HEK293 (cell line): ENCODE data around the gene SCAF11.

Experiments used
- HOXC10 ChIP-seq: sonication (generic); formaldehyde crosslinking; IDR thresholded peaks from 2 replicates; pipeline ENCODE4 v1.8.1; 2023; ENCODE audit warnings: mild to moderate bottlenecking, missing genetic modification reagents
- KLF7 ChIP-seq: fragments of 450-650 bp; formaldehyde crosslinking; IDR thresholded peaks from 2 replicates; pipeline ENCODE4 v1.5.1; 2016; ENCODE audit warnings: missing biosample characterization, missing genetic modification characterization, borderline replicate concordance
- MYNN ChIP-seq: fragments of 450-650 bp; formaldehyde crosslinking; IDR thresholded peaks from 2 replicates; pipeline ENCODE4 v1.5.1; 2016; ENCODE audit warnings: missing biosample characterization, missing genetic modification characterization, borderline replicate concordance
- MZF1 ChIP-seq: fragments of 450-650 bp; formaldehyde crosslinking; IDR thresholded peaks from 2 replicates; pipeline ENCODE4 v1.5.1; 2017; ENCODE audit warnings: missing biosample characterization, missing genetic modification characterization, borderline replicate concordance
- PRDM6 ChIP-seq: fragments of 450-650 bp; formaldehyde crosslinking; IDR thresholded peaks from 2 replicates; pipeline ENCODE4 v1.5.1; 2017; ENCODE audit warnings: missing biosample characterization, missing genetic modification characterization
- TRIM28 ChIP-seq: IDR thresholded peaks from 2 replicates; pipeline ENCODE4 v1.6.1; 2011; ENCODE audit warnings: low read length, control low read depth, borderline replicate concordance
- ZBTB10 ChIP-seq: fragments of 450-650 bp; formaldehyde crosslinking; IDR thresholded peaks from 2 replicates; pipeline ENCODE4 v1.5.1; 2016; ENCODE audit warnings: missing biosample characterization, missing genetic modification characterization
- ZBTB21 ChIP-seq: fragments of 450-650 bp; formaldehyde crosslinking; IDR thresholded peaks from 2 replicates; pipeline ENCODE4 v1.5.1; 2017; ENCODE audit warnings: missing biosample characterization, missing genetic modification characterization
- ZBTB7A ChIP-seq: fragments of 450-650 bp; formaldehyde crosslinking; IDR thresholded peaks from 2 replicates; pipeline ENCODE4 v1.5.1; 2016; ENCODE audit warnings: low read depth, missing biosample characterization, missing genetic modification characterization
- ZIC2 ChIP-seq: fragments of 450-650 bp; formaldehyde crosslinking; IDR thresholded peaks from 2 replicates; pipeline ENCODE4 v1.5.1; 2016; ENCODE audit warnings: missing biosample characterization, missing genetic modification characterization
- ZNF133 ChIP-seq: fragments of 450-650 bp; formaldehyde crosslinking; IDR thresholded peaks from 2 replicates; pipeline ENCODE4 v1.5.1; 2016; ENCODE audit warnings: missing biosample characterization, missing genetic modification characterization
- ZNF155 ChIP-seq: fragments of 450-650 bp; formaldehyde crosslinking; IDR thresholded peaks from 2 replicates; pipeline ENCODE4 v1.5.1; 2016; ENCODE audit warnings: missing biosample characterization, missing genetic modification characterization
- ZNF324 ChIP-seq: fragments of 450-650 bp; formaldehyde crosslinking; IDR thresholded peaks from 2 replicates; pipeline ENCODE4 v1.5.1; 2016; ENCODE audit warnings: missing biosample characterization, missing genetic modification characterization
- ZNF350 ChIP-seq: fragments of 450-650 bp; formaldehyde crosslinking; IDR thresholded peaks from 2 replicates; pipeline ENCODE4 v1.5.0; 2017; ENCODE audit warnings: missing biosample characterization, mild to moderate bottlenecking, missing genetic modification characterization
- ZNF394 ChIP-seq: fragments of 450-650 bp; formaldehyde crosslinking; IDR thresholded peaks from 2 replicates; pipeline ENCODE4 v1.5.1; 2016; ENCODE audit warnings: missing biosample characterization, missing genetic modification characterization, mild to moderate bottlenecking, moderate library complexity, borderline replicate concordance
- ZNF518A ChIP-seq: fragments of 450-650 bp; formaldehyde crosslinking; conservative IDR thresholded peaks from 2 replicates; pipeline ENCODE4 v1.5.1; 2016; ENCODE audit warnings: low read depth, missing biosample characterization, missing genetic modification characterization
- ZNF529 ChIP-seq: fragments of 450-650 bp; formaldehyde crosslinking; IDR thresholded peaks from 2 replicates; pipeline ENCODE4 v1.5.1; 2017; ENCODE audit warnings: missing genetic modification characterization, missing biosample characterization; ENCODE audit not compliant: insufficient replicate concordance
- ZNF555 ChIP-seq: fragments of 450-650 bp; formaldehyde crosslinking; conservative IDR thresholded peaks from 2 replicates; pipeline ENCODE4 v1.5.1; 2017; ENCODE audit warnings: missing biosample characterization, mild to moderate bottlenecking, missing genetic modification characterization, inconsistent platforms
- ZNF585B ChIP-seq: fragments of 450-650 bp; formaldehyde crosslinking; IDR thresholded peaks from 2 replicates; pipeline ENCODE4 v1.5.1; 2016; ENCODE audit warnings: missing biosample characterization, missing genetic modification characterization
- ZNF610 ChIP-seq: fragments of 450-650 bp; formaldehyde crosslinking; IDR thresholded peaks from 2 replicates; pipeline ENCODE4 v1.5.1; 2016; ENCODE audit warnings: missing biosample characterization, missing genetic modification characterization, borderline replicate concordance
- ZNF624 ChIP-seq: fragments of 450-650 bp; formaldehyde crosslinking; IDR thresholded peaks from 2 replicates; pipeline ENCODE4 v1.5.1; 2017; ENCODE audit warnings: missing biosample characterization, missing genetic modification characterization
- ZNF626 ChIP-seq: fragments of 450-650 bp; sonication (Bioruptor Pico); formaldehyde crosslinking; IDR thresholded peaks from 2 replicates; pipeline ENCODE4 v1.5.1; 2018; ENCODE audit warnings: missing biosample characterization, missing genetic modification characterization, inconsistent platforms
- ZNF660 ChIP-seq: fragments of 450-650 bp; IDR thresholded peaks from 2 replicates; pipeline ENCODE4 v1.5.1; 2018; ENCODE audit warnings: missing biosample characterization, mild to moderate bottlenecking, missing genetic modification characterization
- ZNF747 ChIP-seq: fragments of 450-650 bp; formaldehyde crosslinking; IDR thresholded peaks from 2 replicates; pipeline ENCODE4 v1.5.1; 2016; ENCODE audit warnings: missing biosample characterization, missing genetic modification characterization
- ZNF76 ChIP-seq: fragments of 450-650 bp; formaldehyde crosslinking; IDR thresholded peaks from 2 replicates; pipeline ENCODE4; 2016; ENCODE audit warnings: low read depth, missing biosample characterization, missing genetic modification characterization, borderline replicate concordance
- ZNF768 ChIP-seq: fragments of 450-650 bp; formaldehyde crosslinking; IDR thresholded peaks from 2 replicates; pipeline ENCODE4 v1.5.1; 2018; ENCODE audit warnings: missing biosample characterization, mild to moderate bottlenecking, missing genetic modification characterization
- ZNF792 ChIP-seq: fragments of 450-650 bp; formaldehyde crosslinking; IDR thresholded peaks from 2 replicates; pipeline ENCODE4 v1.5.1; 2016; ENCODE audit warnings: missing biosample characterization, missing genetic modification characterization
- ZSCAN4 ChIP-seq: fragments of 450-650 bp; formaldehyde crosslinking; IDR thresholded peaks from 2 replicates; pipeline ENCODE4 v1.5.1; 2017; ENCODE audit warnings: missing biosample characterization, missing genetic modification characterization
- ZXDB ChIP-seq: fragments of 450-650 bp; formaldehyde crosslinking; IDR thresholded peaks from 2 replicates; pipeline ENCODE4 v1.5.1; 2016; ENCODE audit warnings: missing biosample characterization, missing genetic modification characterization

The SCAF11 gene

GRCh38 chr12:45991284-45992249, 1.2 kb upstream of the SCAF11 start (continued):
- TF ChIP-seq ZNF555 (no peak), ZNF626 (tag by site-specific recombination) (no peak), ZNF768 (tag by site-specific recombination) (no peak), KLF7 (peak; percentile 88), PRDM6 (tag by site-specific recombination) (peak; percentile 62), ZBTB10 (peak; percentile 85), ZNF76 (tag by site-specific recombination) (peak; percentile 70; the same call in 1 of the 2 replicates), ZNF133 (tag by site-specific recombination) (peak; percentile 9; the same call in 1 of the 2 replicates), ZNF610 (tag by site-specific recombination) (peak; percentile 83; the same call in 1 of the 2 replicates), ZBTB7A (tag by site-specific recombination) (0 out of 2 replicates have a peak, but pooled peaks have one; percentile 56), ZNF350 (no peak), ZNF660 (peak; percentile 73), ZSCAN4 (tag by site-specific recombination) (no peak; the same call in 1 of the 2 replicates), ZNF585B (tag by site-specific recombination) (no peak), ZNF624 (tag by site-specific recombination) (no peak), ZNF747 (tag by site-specific recombination) (no peak), TRIM28 (peak; percentile 76; the same call in 1 of the 2 replicates), ZNF324 (peak; percentile 78), ZNF529 (no peak), ZNF792 (tag by site-specific recombination) (no peak), ZXDB (tag by site-specific recombination) (peak; percentile 88), ZNF155 (tag by site-specific recombination) (no peak), MZF1 (tag by site-specific recombination) (peak; percentile 91; the same call in 1 of the 2 replicates), ZBTB21 (tag by site-specific recombination) (no peak), ZNF394 (peak; percentile 63; the same call in 1 of the 2 replicates), ZIC2 (tag by site-specific recombination) (peak; percentile 59), MYNN (no peak), ZNF518A (tag by site-specific recombination) (no peak), HOXC10 (CRISPR knock-in tag) (0 out of 2 replicates have a peak, but pooled peaks have one; percentile 67)
